Right lung (tissue), 5 donors: ENCODE results near the gene DENND5B. TPM values are rescaled to one million over a fixed set of nuclear protein-coding genes. Genes with fewer than 3 reads are reported as not detected.
A peak's percentile ranks its signal among the peaks of the same experiment; 100 is the strongest.
"Not testable (repeated sequence)": the region's sequence is repeated elsewhere in the genome, so short reads cannot be mapped to it uniquely, and the experiment has no call there.

Source experiments
- DNase-seq, 2 donors: peaks; one replicate each; pipeline ENCODE4 v3.0.0-alpha.2; 2013
- polyA plus RNA-seq, 5 donors: library from polyadenylated mRNA; unstranded; fragments of 120-200 nt; gene quantifications; one replicate each; pipeline versions ENCODE4 v1.2.1 to v1.2.3, GENCODE V29; 2013; ENCODE audit warnings: inconsistent platforms in 1 of 5, low replicate concordance in 1 of 5; ENCODE audit not compliant: insufficient read length in 5 of 5, insufficient read depth in 1 of 5

Gene DENND5B
- polyA plus RNA-seq, 5 donors: 6.5 to 11.1 (median 8.6) TPM

- not testable (repeated sequence) for DNase-seq
Measured at GRCh38 chr12:31377210-31377609, 213.7 kb downstream of the DENND5B start.

GRCh38 chr12:31375422-31375821, 215.5 kb downstream of the DENND5B start:
- not testable (repeated sequence) for DNase-seq

- no peak for DNase-seq
Measured at GRCh38 chr12:31371256-31371620, 219.7 kb downstream of the DENND5B start.

- DNase-seq: no peak
Measured at GRCh38 chr12:31370531-31371255, 220.2 kb downstream of the DENND5B start.

GRCh38 chr12:31369712-31370521, 221.0 kb downstream of the DENND5B start:
- DNase-seq: peak; percentile 62 to 74

- no peak for DNase-seq
Measured at GRCh38 chr12:31368666-31369361, 222.1 kb downstream of the DENND5B start.

GRCh38 chr12:31366104-31366621, 224.8 kb downstream of the DENND5B start:
- no peak for DNase-seq

GRCh38 chr12:31363831-31364230, 227.1 kb downstream of the DENND5B start:
- DNase-seq: no peak

GRCh38 chr12:31363416-31363809, 227.5 kb downstream of the DENND5B start:
- no peak for DNase-seq

- DNase-seq: no peak
Measured at GRCh38 chr12:31362759-31363415, 228.0 kb downstream of the DENND5B start.

- no peak for DNase-seq
Measured at GRCh38 chr12:31362115-31362758, 228.7 kb downstream of the DENND5B start.

GRCh38 chr12:31361730-31362114, 229.2 kb downstream of the DENND5B start:
- no peak for DNase-seq

- no peak for DNase-seq
Measured at GRCh38 chr12:31355747-31356107, 235.2 kb downstream of the DENND5B start.

- peak in 1 of 2 donors; percentile 3 for DNase-seq
Measured at GRCh38 chr12:31353750-31354708, 236.9 kb downstream of the DENND5B start.

GRCh38 chr12:31346267-31346666, 244.7 kb downstream of the DENND5B start:
- no peak for DNase-seq

- DNase-seq: no peak
Measured at GRCh38 chr12:31343139-31343538, 247.8 kb downstream of the DENND5B start.

- DNase-seq: no peak
Measured at GRCh38 chr12:31342286-31342685, 248.7 kb downstream of the DENND5B start.

- DNase-seq: no peak
Measured at GRCh38 chr12:31339831-31340622, 250.9 kb downstream of the DENND5B start.

- DNase-seq: no peak
Measured at GRCh38 chr12:31337952-31338351, 253.0 kb downstream of the DENND5B start.
